GM23248 (cell line): ENCODE results near the gene TMCC1. TPM values are rescaled to one million over a fixed set of nuclear protein-coding genes. Genes with fewer than 3 reads are reported as not detected.

Experiments used
- DNase-seq: peaks from one replicate; pipeline ENCODE4 v3.0.0-alpha.2; 2015
- H2AFZ ChIP-seq: fragments of 200-600 bp; sonication (generic); 2 replicates; pipeline ENCODE4 v1.6.1; 2016; ENCODE audit warnings: antibody characterized with exemption
- H3F3A ChIP-seq: fragments of 200-600 bp; sonication (generic); 2 replicates; pipeline ENCODE4 v1.6.1; 2016; ENCODE audit warnings: mild to moderate bottlenecking, antibody characterized with exemption, mixed run types; ENCODE audit not compliant: insufficient read depth
- H3K27ac ChIP-seq: fragments of 200-600 bp; sonication (generic); 2 replicates; pipeline ENCODE4 v1.5.1; 2016; ENCODE audit warnings: mild to moderate bottlenecking
- H3K27me3 ChIP-seq: fragments of 200-600 bp; sonication (generic); replicated peaks from 2 replicates; pipeline ENCODE4 v1.6.1; 2016; ENCODE audit warnings: mild to moderate bottlenecking; ENCODE audit not compliant: insufficient read depth
- H3K36me3 ChIP-seq: fragments of 200-600 bp; sonication (generic); 2 replicates; pipeline ENCODE4 v1.6.1; 2016; ENCODE audit warnings: low read depth, mild to moderate bottlenecking
- H3K4me1 ChIP-seq: fragments of 200-600 bp; sonication (generic); 2 replicates; pipeline ENCODE4 v1.6.1; 2016; ENCODE audit warnings: mild to moderate bottlenecking; ENCODE audit not compliant: insufficient read depth
- H3K4me2 ChIP-seq: fragments of 200-600 bp; sonication (generic); one replicate; pipeline ENCODE4 v1.6.1; 2016; ENCODE audit warnings: mild to moderate bottlenecking; ENCODE audit not compliant: unreplicated experiment
- H3K4me3 ChIP-seq: fragments of 200-600 bp; sonication (generic); 2 replicates; pipeline ENCODE4 v1.5.1; 2016; ENCODE audit warnings: mild to moderate bottlenecking
- H3K79me2 ChIP-seq: fragments of 200-600 bp; sonication (generic); 2 replicates; pipeline ENCODE4 v1.6.1; 2016; ENCODE audit warnings: mild to moderate bottlenecking; ENCODE audit not compliant: insufficient read depth
- H3K9ac ChIP-seq: fragments of 200-600 bp; sonication (generic); 2 replicates; pipeline ENCODE4 v1.6.1; 2016; ENCODE audit warnings: mild to moderate bottlenecking
- H3K9me2 ChIP-seq: fragments of 200-600 bp; sonication (generic); 2 replicates; pipeline ENCODE4 v1.6.1; 2016; ENCODE audit warnings: mixed run types, mild to moderate bottlenecking, moderate library complexity; ENCODE audit not compliant: insufficient read depth
- H3K9me3 ChIP-seq: fragments of 200-600 bp; sonication (generic); one replicate; pipeline ENCODE4 v1.6.1; 2017; ENCODE audit warnings: low read depth
- H4K20me1 ChIP-seq: fragments of 200-600 bp; sonication (generic); 2 replicates; pipeline ENCODE4 v1.6.0; 2016; ENCODE audit not compliant: insufficient read depth
- EZH2 ChIP-seq: fragments of 200-600 bp; sonication (generic); IDR thresholded peaks from 2 replicates; pipeline ENCODE4 v1.6.1; 2018; ENCODE audit warnings: antibody characterized with exemption, mild to moderate bottlenecking; ENCODE audit not compliant: insufficient read depth, poor library complexity, severe bottlenecking
- EZH2phosphoT487 ChIP-seq: fragments of 200-600 bp; sonication (generic); IDR thresholded peaks from 2 replicates; pipeline ENCODE4 v1.6.1; 2018; ENCODE audit warnings: antibody characterized with exemption, moderate library complexity, mild to moderate bottlenecking, low read depth; ENCODE audit not compliant: insufficient read depth
- WGBS, 2 experiments: methylation state at CpG; one replicate each; pipeline ENCODE4 v1.1.6; 2015 to 2017; ENCODE audit warnings: low lambda C conversion rate in 2 of 2, low coverage in 1 of 2; ENCODE audit errors: missing lambda C conversion rate in 2 of 2; 5-methylcytosine and 5-hydroxymethylcytosine counted together
- in situ Hi-C: fragments of 300-500 bp; cut with MboI; formaldehyde crosslinking; loops from 2 replicates; pipeline ENCODE4 v1.15.0; 2020
- polyA plus RNA-seq: library from polyadenylated mRNA; unstranded; fragments of >200 nt; fragmentation: Nextera tagmentation; extraction: Ambion mirVana; gene quantifications from 2 replicates; pipeline ENCODE4 v1.2.1, GENCODE V29; 2016
- total RNA-seq: library from RNA; depleted of rRNA; stranded (reverse); fragments of >200 nt; shearing (Covaris generic); gene quantifications from 2 replicates; pipeline ENCODE4 v1.2.3, GENCODE V29; 2014

The TMCC1 gene
- total and polyA plus RNA-seq, 2 experiments from 2014 or later: 4.0 to 11.1 TPM

DNA sequence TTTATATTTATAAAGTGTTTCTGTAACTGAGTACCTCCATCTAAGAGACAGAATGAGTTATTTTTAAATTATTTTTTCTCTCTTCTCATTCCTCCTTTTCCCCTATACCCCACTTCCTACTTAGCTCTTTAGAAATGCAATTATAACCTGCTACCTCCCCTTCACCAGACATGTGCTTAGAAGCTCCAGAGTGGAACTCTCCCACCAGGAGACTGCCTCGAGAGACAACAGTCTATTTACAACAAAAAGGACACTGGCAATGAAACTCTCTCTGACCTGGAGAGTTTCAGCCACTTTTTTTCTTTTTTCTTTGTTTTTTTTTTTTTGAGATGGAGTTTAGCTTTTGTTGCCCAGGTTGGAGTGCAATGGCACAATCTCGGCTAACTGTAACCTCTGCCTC is 177.7 kb downstream of the TMCC1 start:
- Histone ChIP-seq H3K9me2 (no peaks in the 10 kb centered on the region; the same call in 1 of the 2 replicates), H2AFZ (no peak overlapping the region), H3K9me3 (no peaks in the 10 kb centered on the region), H3K27ac (no peak overlapping the region), H3K27me3 (no peaks in the 10 kb centered on the region), H4K20me1 (no peaks in the 10 kb centered on the region), H3K4me2 (no peak overlapping the region), H3K4me3 (no peak overlapping the region), H3F3A (no peaks in the 10 kb centered on the region), H3K79me2 (peaks cover 7% of the 10 kb centered on the region; the same call in 1 of the 2 replicates), H3K4me1 (no peaks in the 10 kb centered on the region), H3K36me3 (no peaks in the 10 kb centered on the region), H3K9ac (no peak overlapping the region)
- TF ChIP-seq EZH2 (no peak), EZH2phosphoT487 (no peak)
- no peak for DNase-seq
- WGBS, 2 experiments: 90 to 100% methylated on average over 2 of the region's 2 CpGs
- in situ Hi-C loops: no loop called here

- in situ Hi-C loops: no loop called here
- WGBS, 2 experiments: 100% methylated on average over 1 of the region's 1 CpG
Measured at GRCh38 chr3:129708328-129708861, 185.1 kb downstream of the TMCC1 start.

GRCh38 chr3:129705274-129705673 is 188.2 kb downstream of the TMCC1 start:
- Histone ChIP-seq H3K79me2 (no peaks in the 10 kb centered on the region), H3K27me3 (no peaks in the 10 kb centered on the region), H3K9me3 (no peaks in the 10 kb centered on the region), H3K4me3 (no peak overlapping the region), H3K4me1 (peaks cover 27% of the 10 kb centered on the region), H4K20me1 (no peaks in the 10 kb centered on the region), H3K27ac (no peak overlapping the region), H2AFZ (no peak overlapping the region), H3K36me3 (no peaks in the 10 kb centered on the region), H3K4me2 (no peak overlapping the region), H3K9ac (no peak overlapping the region), H3F3A (peaks cover 9% of the 10 kb centered on the region; the same call in 1 of the 2 replicates), H3K9me2 (no peaks in the 10 kb centered on the region)
- 94 to 100% methylated on average over 3 of the region's 3 CpGs for WGBS, 2 experiments
- no peak for TF ChIP-seq EZH2
- in situ Hi-C loops: no loop called here
- DNase-seq: no peak

More at GRCh38 chr3:129708328-129708861, 185.1 kb downstream of the TMCC1 start:
- DNase-seq: no peak
- H2AFZ ChIP-seq: no peak overlapping the region
- H3K4me2 ChIP-seq: no peak overlapping the region
- H4K20me1 ChIP-seq: no peaks in the 10 kb centered on the region
- H3K9me2 ChIP-seq: no peaks in the 10 kb centered on the region
- no peaks in the 10 kb centered on the region for H3K36me3 ChIP-seq
- H3F3A ChIP-seq: peaks cover 8% of the 10 kb centered on the region; the same call in 1 of the 2 replicates
- no peaks in the 10 kb centered on the region for H3K9me3 ChIP-seq
- H3K4me1 ChIP-seq: peaks cover 20% of the 10 kb centered on the region
- H3K27me3 ChIP-seq: no peaks in the 10 kb centered on the region
- H3K79me2 ChIP-seq: no peaks in the 10 kb centered on the region; the same call in 1 of the 2 replicates
- no peak overlapping the region for H3K4me3 ChIP-seq
- TF ChIP-seq EZH2phosphoT487 (no peak), EZH2 (no peak)
- H3K9ac ChIP-seq: no peak overlapping the region
- no peak overlapping the region for H3K27ac ChIP-seq

DNA sequence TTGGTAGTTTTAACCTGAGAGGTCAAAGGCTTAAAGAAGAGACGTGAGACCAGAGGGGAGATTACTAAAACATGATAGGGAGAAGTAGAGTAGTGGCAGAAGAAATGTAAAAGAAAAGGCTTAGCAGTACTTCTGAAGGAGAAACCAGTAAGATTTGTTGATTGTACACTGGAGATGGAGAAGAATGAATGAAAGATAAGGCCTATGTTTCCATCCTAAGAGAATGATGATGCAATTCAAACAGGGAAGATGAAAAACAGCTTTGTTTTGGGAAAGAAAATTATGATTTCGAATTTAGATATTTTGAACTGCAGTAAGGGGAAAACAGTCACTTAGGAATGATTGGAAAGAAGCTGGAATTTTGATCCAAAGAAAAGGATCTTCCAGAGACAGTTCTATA is 189.6 kb downstream of the TMCC1 start:
- H3K27me3 ChIP-seq: no peaks in the 10 kb centered on the region
- H3K4me1 ChIP-seq: peaks cover 27% of the 10 kb centered on the region
- no peaks in the 10 kb centered on the region for H3K36me3 ChIP-seq
- TF ChIP-seq EZH2: no peak
- no peak for TF ChIP-seq EZH2phosphoT487
- peaks cover 9% of the 10 kb centered on the region; the same call in 1 of the 2 replicates for H3F3A ChIP-seq
- H3K9me2 ChIP-seq: no peaks in the 10 kb centered on the region
- 50 to 57% methylated on average over 2 of the region's 2 CpGs for WGBS, 2 experiments
- H2AFZ ChIP-seq: no peak overlapping the region
- in situ Hi-C loops: no loop called here
- H3K4me2 ChIP-seq: no peak overlapping the region
- no peak overlapping the region for H3K27ac ChIP-seq
- no peak overlapping the region for H3K9ac ChIP-seq
- H3K4me3 ChIP-seq: no peak overlapping the region
- no peak for DNase-seq
- H4K20me1 ChIP-seq: no peaks in the 10 kb centered on the region
- no peaks in the 10 kb centered on the region for H3K9me3 ChIP-seq
- no peaks in the 10 kb centered on the region; the same call in 1 of the 2 replicates for H3K79me2 ChIP-seq
